ENCODE results near the gene PLCH1.

DNA sequence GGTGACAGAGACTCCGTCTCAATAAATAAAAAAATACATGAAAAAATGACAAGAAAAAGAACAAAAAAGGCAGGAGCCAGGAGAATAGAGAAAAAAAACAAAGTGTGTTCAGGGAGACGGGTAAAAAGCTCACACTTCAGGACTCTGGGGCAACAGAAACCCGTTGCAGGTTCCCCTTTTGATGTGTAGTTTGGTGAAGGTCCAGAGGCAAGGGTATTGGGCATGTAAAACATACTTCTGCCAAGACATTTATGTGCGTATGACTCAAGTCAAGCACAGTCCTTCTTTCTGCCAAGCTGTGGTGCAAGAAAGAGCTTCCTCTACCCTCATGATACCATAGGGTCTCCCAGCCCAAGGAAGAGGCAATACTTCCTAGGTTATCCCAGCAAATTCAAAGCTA is 418.0 kb downstream of the PLCH1 start:
- TF ChIP-seq, protein P1, sequence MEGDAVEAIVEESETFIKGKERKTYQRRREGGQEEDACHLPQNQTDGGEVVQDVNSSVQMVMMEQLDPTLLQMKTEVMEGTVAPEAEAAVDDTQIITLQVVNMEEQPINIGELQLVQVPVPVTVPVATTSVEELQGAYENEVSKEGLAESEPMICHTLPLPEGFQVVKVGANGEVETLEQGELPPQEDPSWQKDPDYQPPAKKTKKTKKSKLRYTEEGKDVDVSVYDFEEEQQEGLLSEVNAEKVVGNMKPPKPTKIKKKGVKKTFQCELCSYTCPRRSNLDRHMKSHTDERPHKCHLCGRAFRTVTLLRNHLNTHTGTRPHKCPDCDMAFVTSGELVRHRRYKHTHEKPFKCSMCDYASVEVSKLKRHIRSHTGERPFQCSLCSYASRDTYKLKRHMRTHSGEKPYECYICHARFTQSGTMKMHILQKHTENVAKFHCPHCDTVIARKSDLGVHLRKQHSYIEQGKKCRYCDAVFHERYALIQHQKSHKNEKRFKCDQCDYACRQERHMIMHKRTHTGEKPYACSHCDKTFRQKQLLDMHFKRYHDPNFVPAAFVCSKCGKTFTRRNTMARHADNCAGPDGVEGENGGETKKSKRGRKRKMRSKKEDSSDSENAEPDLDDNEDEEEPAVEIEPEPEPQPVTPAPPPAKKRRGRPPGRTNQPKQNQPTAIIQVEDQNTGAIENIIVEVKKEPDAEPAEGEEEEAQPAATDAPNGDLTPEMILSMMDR (optimal IDR thresholded peaks at IDR 0.05 in 1 of 3, IDR thresholded peaks at IDR 0.05 in 1 of 3, conservative IDR thresholded peaks at IDR 0.05 in 1 of 3; ENCODE audit: extremely low read depth in 1 of 3, insufficient read depth in 2 of 3, low read length in 3 of 3), result no peak
- no peak for TF ChIP-seq EZH2 (IDR thresholded peaks at IDR 0.05; ENCODE audit: low read length)
